ENCODE measurements around the gene KAT6B.

DNA sequence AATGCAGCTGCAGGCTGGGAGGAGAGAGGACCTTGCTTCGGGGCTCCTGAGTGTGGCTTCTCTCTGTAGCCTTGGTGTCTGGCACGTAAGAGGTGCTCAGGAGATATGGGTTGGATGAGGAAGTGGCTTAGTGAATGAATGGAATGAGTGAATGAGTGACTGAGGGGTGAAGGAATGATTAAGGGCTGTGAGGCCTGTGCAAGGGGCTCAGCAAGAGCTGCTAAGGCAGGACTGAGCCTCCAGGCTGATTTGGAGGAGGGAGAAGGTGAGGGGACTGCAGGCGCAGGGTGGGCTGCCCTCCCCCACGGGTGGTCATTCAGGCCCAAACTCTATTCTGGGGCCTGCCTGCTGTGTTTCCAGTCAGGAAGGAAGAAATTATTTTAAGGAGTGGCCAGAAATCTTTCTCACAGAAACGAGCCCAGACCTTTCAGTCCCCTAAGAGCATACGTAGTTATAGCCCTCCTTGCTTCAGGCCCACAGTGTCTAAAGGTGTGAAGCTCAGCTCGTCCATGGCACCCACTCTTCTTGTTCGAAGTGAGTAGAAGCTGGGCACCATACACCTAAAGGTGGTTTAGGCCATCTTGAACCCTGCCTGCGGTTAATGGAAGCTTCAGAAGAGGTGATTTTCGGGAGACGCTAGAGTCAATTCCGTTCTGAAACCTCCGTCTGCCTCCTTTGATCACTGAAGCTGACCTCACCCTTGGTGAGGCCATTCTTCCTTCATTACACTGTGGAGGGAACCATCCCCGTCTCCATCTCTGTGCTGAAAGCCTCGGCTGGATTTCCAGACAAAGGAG is 235.5 kb downstream of the KAT6B start:
- no peak for TF ChIP-seq POLR2AphosphoS5 (IDR thresholded peaks at IDR 0.05; ENCODE audit: low read length)
- TF ChIP-seq TCF12 (IDR thresholded peaks at IDR 0.05; ENCODE audit: low read depth, low read length) = no peak
- no peak for TF ChIP-seq EP300 (IDR thresholded peaks at IDR 0.05; ENCODE audit: borderline replicate concordance in 1 of 2, control insufficient read depth in 1 of 2, low read depth in 2 of 2, low read length in 2 of 2)
- TF ChIP-seq, protein P1, sequence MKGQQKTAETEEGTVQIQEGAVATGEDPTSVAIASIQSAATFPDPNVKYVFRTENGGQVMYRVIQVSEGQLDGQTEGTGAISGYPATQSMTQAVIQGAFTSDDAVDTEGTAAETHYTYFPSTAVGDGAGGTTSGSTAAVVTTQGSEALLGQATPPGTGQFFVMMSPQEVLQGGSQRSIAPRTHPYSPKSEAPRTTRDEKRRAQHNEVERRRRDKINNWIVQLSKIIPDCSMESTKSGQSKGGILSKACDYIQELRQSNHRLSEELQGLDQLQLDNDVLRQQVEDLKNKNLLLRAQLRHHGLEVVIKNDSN (IDR thresholded peaks at IDR 0.05; ENCODE audit: borderline replicate concordance, extremely low read length, insufficient read depth, low read depth, low read length) = no peak
- TF ChIP-seq HCFC1 (IDR thresholded peaks at IDR 0.05; ENCODE audit: low read length) = no peak
- no peak for TF ChIP-seq ZNF217 (IDR thresholded peaks at IDR 0.05)
- TF ChIP-seq ESRRA (IDR thresholded peaks at IDR 0.05; ENCODE audit: low read length) = no peak
- no peak for TF ChIP-seq SRF (IDR thresholded peaks at IDR 0.05; ENCODE audit: low read depth in 2 of 2, low read length in 2 of 2)
- TF ChIP-seq, protein P2, sequence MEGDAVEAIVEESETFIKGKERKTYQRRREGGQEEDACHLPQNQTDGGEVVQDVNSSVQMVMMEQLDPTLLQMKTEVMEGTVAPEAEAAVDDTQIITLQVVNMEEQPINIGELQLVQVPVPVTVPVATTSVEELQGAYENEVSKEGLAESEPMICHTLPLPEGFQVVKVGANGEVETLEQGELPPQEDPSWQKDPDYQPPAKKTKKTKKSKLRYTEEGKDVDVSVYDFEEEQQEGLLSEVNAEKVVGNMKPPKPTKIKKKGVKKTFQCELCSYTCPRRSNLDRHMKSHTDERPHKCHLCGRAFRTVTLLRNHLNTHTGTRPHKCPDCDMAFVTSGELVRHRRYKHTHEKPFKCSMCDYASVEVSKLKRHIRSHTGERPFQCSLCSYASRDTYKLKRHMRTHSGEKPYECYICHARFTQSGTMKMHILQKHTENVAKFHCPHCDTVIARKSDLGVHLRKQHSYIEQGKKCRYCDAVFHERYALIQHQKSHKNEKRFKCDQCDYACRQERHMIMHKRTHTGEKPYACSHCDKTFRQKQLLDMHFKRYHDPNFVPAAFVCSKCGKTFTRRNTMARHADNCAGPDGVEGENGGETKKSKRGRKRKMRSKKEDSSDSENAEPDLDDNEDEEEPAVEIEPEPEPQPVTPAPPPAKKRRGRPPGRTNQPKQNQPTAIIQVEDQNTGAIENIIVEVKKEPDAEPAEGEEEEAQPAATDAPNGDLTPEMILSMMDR (IDR thresholded peaks at IDR 0.05 in 2 of 3, conservative IDR thresholded peaks at IDR 0.05 in 1 of 3; ENCODE audit: control insufficient read depth in 2 of 3, extremely low read depth in 1 of 3, insufficient read depth in 1 of 3, low read depth in 3 of 3, low read length in 3 of 3) = no peak
